Fibroblast of the conjunctiva (primary cell): ENCODE measurements around the gene FBXO39.
"Not testable (repeated sequence)": the region's sequence is repeated elsewhere in the genome, so short reads cannot be mapped to it uniquely, and the experiment has no call there.

Experiments
- DNase-seq: peaks from one replicate; pipeline ENCODE4 v3.0.0-alpha.2; 2010; ENCODE audit warnings: low read depth

The FBXO39 gene

GRCh38 chr17:6793748-6794493, 17.9 kb downstream of the FBXO39 start:
- no peak for DNase-seq

DNA sequence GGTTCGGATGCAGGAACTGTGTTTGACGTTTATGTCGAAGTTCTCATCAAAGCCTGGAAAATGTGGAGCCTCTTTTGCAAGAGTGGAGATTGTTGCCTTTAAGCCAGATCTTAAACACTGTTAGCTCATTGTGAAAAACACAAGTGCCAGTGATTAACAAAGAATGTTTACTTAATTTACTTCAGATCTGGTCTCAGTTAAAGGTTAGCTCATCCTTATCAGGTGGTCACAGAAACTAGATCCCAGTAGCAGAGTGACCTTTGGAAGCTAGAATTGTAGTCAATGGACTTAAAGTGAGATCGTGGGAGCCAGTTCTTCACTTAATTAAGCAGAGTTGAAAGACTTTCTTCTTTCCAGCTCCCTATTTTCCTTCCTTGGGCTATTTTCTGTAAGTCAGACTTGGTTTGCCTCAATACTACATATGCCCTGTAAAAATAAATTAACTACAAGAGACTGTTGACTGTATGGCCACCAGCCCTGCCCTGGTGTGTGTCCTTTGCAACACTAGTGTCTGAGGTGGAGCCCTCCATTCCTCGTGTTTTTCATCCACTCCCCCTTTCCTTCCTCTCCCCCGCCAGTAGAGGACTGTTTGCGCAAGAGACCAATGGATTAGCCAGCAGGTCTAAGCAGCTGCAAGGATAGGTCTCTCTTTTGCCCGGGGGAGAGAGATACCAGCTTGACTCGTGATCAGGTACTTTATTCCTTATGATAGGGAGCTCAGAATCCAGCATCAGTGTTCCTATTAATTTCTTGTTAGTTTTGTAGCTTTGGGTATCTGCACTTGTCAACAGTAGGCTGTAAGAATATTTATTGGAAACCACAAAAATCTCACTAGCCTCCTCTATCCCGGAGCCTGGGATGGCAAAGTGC, 20.2 kb downstream of the FBXO39 start:
- no peak for DNase-seq

DNA sequence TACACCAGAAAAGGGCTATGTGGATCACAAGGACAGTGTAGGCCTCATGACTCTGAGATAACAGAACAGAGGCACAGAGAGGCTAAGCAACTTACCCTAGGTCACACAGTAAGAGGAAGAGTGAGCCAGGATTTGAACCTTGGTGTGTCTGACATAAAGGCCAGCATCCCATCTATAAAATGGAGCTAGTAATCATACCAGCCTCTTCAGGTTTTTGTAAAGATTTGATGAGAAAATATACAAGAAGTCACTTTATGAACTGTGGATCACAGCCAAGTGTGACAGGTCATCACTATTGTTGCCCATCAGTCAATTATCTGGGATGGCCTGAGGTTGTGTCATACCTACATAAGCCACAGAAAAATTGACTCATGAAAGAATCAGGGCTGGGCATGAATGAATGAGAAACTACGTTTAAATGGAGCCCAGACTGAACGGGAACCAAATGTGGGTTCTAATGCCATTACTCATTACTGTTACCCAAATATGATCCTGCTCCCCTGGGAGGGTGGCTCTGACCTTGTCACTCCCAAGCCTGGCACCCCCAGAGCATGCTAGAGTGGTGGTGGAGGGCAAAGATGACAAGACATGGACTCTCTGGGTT, 21.0 kb downstream of the FBXO39 start:
- no peak for DNase-seq

DNA sequence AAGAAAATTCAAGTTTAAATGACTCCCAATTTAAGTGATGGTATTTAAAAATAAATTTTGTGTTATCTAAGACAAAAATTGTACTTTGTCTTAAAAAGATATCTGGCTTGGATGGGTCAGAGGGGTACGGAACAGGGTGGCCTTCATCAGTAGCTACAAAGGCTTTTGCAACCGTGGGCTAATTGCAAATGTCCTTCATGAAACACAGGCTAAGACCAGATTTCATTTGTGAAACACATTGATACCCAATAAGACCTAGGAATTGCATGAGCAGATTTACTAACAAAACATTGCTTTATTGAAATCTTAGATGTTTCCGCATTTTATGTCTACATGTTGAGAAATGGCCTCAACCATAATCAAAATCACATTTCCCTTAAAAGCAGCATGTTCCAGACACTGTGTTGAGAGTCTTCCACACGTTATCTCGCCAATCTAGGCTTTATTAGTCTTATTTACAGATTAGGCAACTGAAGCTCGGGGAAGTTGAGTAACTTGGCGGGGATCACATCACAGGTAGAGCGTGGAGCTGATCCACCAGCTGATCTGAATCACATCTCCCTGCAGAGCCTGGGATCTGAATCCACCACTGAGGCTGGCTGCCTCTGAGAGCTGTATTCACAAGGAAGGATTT, 21.8 kb downstream of the FBXO39 start:
- DNase-seq = peak; percentile 31

DNA sequence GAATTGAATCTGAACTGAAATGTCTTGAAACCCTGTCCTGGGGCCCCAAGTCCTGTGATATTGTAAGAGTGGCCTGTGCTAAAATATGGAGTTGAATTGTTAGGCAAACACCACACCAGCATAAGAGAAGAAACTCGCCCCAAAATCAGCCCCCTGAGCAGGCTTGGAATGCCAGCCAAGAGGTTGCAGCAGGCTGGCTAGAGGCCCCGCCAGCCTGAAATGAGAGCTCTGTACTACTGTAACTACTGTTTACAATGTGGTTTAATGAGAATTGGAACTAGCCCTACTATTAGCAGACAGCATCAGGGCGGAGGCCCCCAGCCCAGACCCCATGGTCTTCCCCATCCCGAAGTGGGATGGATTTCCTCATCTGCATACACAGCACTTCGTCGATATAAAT, 23.7 kb downstream of the FBXO39 start:
- no peak for DNase-seq

DNA sequence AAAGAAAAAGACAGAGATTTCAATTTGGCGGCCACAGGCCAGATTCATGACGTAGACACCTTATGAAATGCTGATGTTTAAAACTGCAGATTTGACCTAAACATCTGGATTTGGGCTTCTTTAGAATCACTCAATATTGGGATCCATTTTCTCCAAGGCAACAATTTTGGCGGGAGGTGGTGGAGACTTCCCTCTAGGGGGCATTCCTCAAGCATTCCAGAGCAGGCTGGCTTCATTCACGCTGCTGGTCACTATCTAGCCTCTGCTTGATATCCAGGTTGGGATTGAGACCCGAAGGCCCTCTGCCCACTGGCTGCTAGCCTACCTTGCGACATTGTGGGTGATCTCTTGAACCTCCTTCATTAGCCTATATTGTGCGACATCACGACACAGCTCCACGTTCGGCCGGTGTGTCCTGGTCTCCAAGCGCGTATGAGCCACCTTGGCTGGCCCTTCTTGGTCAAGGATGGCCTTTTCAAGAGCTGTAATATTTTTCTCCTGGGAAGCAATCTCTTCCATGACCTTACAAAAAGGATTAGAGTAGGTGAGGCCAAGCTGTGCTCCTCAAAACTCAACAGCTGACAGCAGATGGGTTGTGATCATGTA, 24.5 kb downstream of the FBXO39 start:
- DNase-seq = no peak

- no peak for DNase-seq
Observed at GRCh38 chr17:6811510-6811909, 35.5 kb downstream of the FBXO39 start.

DNA sequence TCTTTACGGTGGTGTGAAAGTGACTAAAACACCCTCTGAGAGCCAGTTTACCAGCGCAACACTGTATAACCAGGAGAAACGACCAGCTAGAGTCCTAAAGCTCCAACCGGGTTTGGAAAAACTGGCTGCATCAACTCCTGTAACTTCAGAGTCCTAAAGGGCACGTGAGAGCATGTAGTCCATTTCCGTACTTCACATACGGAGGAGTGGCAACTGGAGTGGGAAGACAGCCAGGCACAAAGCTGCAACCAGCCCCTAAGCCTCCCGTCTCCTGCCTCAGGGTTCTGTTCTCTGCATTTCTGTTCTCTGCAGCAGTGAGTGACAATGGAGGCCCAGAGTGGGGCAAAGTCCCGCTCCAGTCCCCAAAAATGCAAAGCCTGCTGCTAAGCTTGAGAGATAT, 36.3 kb downstream of the FBXO39 start:
- DNase-seq = no peak

GRCh38 chr17:6815775-6816174, 39.8 kb downstream of the FBXO39 start:
- DNase-seq = no peak

DNA sequence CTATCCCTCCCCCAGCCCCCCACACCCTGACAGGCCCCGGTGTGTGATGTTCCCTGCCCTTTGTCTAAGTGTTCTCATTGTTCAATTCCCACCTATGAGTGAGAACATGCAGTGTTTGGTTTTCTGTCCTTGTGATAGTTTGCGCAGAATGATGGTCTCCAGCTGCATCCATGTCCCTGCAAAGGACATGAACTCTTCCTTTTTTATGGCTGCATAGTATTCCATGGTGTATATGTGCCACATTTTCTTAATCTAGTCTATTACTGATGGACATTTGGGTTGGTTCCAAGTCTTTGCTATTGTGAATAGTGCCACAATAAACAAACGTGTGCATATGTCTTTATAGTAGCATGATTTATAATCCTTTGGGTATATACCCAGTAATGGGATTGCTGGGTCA, 40.4 kb downstream of the FBXO39 start:
- not testable (repeated sequence) for DNase-seq

DNA sequence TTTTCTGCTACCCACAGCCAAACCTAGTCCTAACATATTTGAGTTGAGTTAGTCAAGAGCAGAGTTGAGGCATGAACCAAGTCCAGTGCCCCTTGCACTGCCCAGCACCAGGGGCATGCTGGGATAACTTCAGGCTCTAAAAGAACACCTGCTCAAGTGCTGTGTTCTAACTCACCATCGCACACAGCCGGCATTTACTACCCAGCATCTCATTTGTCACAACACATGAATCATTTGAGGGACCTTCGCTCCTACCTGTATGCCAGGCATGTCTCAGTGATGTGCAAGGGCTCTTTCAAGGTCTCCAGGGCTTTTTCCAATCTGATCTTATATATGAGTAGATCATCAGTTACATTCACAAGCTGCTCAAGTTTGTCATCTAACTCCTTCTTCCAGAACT, 42.9 kb downstream of the FBXO39 start:
- no peak for DNase-seq

DNA sequence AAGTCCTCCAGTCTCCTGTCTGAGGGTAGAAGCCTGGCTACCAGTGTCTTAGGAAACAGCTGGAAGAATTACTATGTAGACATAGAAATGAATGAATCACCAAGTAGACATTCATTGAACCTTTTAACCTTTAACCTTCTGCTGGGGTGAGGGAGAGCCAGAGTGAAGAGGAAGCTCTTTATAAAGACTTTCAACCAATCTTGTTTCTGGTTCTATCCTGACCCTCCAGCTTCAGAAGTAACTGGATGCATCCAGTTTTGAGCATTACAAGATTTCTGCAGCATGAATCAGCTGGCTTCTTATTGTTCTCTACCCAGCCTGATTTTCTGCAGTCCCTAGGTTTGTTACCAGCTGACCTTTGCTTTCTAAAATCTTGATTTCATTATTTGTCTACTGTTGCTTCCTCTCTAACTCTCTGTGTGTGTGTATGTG, 47.0 kb downstream of the FBXO39 start:
- DNase-seq = peak; percentile 26

DNA sequence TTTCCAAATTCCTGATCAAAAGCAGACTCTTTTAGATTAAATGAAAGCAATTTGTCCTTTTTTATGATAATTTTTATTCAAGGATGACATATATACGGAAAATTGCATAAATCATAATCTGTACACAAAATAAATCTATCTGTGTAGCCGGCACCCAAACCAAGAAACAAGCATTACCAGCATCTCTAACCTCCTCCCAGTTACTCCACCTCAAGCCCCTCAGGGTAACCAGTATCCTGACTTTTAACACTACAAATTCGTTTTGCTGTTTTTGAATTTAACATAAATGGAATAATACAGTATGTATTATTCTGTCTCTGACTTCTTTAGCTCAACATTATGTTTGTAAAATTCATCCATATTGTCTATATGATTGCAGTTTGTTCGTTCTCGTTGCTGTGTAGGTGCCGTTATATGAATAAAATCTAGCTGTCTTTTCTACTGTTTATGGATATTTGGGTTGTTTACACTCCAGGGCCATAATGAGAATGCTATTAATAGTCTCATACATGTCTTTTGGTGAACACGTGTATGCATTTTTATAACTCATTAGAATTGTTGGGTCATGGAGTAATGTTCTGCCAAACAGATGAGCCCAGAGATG, 54.5 kb downstream of the FBXO39 start:
- no peak for DNase-seq

- DNase-seq = peak; percentile 38
Observed at GRCh38 chr17:6831661-6832263, 55.7 kb downstream of the FBXO39 start, which contains the start of gene TEKT1. TSS of gene TEKT1 (minus strand) at chr17:6831729. CDS start at chr17:6830376, 1,353 bp downstream.
